AG09309 (cell line): ENCODE measurements around the gene PRAMEF1.
"Not testable (repeated sequence)": the region's sequence is repeated elsewhere in the genome, so short reads cannot be mapped to it uniquely, and the experiment has no call there.

Experiments used
- DNase-seq: peaks from one replicate; pipeline ENCODE4 v3.0.0-alpha.2; 2010; ENCODE audit warnings: low read depth
- H3K4me3 ChIP-seq: 2 replicates; pipeline ENCODE4 v1.5.1; 2011; ENCODE audit warnings: mild to moderate bottlenecking, low read depth, low read length, moderate library complexity; ENCODE audit not compliant: control insufficient read depth
- TF ChIP-seq, protein P1 (sequence below): IDR thresholded peaks from 2 replicates; pipeline ENCODE4 v1.5.1; 2011; ENCODE audit warnings: mild to moderate bottlenecking, low read depth, low read length, inconsistent platforms; ENCODE audit not compliant: insufficient read depth, control insufficient read depth; ENCODE audit errors: missing control alignments

PRAMEF1 gene, protein sequence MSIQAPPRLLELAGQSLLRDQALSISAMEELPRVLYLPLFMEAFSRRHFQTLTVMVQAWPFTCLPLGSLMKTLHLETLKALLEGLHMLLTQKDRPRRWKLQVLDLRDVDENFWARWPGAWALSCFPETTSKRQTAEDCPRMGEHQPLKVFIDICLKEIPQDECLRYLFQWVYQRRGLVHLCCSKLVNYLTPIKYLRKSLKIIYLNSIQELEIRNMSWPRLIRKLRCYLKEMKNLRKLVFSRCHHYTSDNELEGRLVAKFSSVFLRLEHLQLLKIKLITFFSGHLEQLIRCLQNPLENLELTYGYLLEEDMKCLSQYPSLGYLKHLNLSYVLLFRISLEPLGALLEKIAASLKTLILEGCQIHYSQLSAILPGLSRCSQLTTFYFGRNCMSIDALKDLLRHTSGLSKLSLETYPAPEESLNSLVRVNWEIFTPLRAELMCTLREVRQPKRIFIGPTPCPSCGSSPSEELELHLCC

DNA sequence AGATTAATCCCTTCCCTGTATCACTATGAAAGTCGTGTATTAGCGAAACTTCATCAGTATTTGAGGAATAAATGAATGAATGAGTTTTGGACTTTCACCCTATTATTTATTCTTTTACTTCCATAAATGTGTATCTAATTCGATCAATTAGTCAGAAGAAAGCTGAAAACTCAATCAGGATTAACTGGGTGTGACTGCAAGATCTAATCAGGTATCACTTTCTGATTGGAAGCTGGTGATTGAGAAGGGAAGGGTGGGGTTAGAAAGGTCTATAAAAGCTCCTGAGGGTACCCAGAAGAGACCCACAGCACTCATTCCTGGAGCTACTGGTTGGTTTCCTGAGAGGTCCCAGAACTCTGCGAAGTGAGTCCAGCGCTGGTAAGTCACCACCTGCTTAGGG is at the start of gene PRAMEF1:
Gene PRAMEF1, plus strand, starts transcription at position 301 of the 400 bp plus-strand sequence. CDS start 1,831 bp downstream, outside the sequence.
- H3K4me3 ChIP-seq, DNase-seq: not testable (repeated sequence)

DNA sequence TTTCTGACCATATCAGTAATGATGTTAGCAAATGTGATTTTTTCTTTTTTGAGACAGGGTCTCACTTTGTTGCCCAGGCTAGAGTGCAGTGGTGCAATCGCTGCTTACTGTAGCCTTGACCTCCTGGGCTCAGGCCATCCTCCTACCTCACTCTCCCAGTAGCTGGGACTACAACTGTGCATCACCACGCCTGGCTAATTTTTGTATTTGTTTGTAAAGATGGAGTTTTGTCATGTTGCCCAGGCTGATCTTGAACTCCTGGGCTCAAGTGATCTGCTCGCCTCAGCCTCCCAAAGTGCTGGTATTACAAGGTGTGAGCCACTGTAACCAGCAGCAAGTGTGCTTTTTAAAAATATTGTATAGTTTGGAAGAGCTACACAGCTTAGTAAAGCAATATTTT is 49.3 kb upstream of the PRAMEF1 start:
- TF ChIP-seq, protein P1, sequence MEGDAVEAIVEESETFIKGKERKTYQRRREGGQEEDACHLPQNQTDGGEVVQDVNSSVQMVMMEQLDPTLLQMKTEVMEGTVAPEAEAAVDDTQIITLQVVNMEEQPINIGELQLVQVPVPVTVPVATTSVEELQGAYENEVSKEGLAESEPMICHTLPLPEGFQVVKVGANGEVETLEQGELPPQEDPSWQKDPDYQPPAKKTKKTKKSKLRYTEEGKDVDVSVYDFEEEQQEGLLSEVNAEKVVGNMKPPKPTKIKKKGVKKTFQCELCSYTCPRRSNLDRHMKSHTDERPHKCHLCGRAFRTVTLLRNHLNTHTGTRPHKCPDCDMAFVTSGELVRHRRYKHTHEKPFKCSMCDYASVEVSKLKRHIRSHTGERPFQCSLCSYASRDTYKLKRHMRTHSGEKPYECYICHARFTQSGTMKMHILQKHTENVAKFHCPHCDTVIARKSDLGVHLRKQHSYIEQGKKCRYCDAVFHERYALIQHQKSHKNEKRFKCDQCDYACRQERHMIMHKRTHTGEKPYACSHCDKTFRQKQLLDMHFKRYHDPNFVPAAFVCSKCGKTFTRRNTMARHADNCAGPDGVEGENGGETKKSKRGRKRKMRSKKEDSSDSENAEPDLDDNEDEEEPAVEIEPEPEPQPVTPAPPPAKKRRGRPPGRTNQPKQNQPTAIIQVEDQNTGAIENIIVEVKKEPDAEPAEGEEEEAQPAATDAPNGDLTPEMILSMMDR: no peak
- no peak overlapping the region for H3K4me3 ChIP-seq
- no peak for DNase-seq

DNA sequence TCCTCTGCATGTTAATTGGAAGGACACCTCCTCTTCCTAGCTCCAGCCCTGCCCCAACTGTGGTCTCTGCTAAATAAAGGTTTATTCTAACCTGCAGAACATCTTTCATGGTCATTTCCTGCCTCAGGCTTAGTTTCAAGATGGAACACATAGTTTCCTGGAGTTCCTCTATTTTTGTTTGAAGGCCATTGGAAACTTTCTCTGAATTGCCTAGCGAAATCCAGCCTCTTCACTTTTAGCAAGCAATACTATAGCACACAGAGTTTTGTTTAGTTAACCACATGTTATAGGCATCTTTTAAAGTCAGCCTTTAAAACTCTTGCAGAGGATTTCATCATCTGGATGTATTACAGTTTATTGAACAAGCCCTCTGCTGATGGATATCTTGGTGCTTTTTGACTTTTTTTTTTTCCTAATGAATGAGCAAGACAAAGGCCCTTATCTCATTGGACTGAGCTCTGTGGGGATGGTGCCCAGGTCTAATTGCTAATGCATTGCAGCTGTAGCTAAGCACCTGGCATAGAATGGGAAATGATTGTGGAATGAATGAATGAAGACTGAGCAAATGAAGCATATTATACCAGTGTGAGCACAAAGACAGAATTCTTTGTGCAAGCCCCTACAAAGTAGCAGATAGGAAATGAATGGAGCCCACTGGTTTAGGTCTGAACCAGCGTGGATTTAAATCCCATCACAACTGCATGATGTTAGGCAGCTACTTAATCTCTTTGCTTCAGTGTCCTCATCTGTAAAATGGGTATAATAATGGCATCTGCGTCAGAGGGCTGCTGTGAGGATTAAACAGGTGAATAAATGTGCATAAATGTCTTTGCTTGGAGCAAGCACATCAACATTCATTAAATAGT is 45.8 kb upstream of the PRAMEF1 start:
- no peak for DNase-seq
- H3K4me3 ChIP-seq: no peak overlapping the region
- TF ChIP-seq, protein P1: no peak

DNA sequence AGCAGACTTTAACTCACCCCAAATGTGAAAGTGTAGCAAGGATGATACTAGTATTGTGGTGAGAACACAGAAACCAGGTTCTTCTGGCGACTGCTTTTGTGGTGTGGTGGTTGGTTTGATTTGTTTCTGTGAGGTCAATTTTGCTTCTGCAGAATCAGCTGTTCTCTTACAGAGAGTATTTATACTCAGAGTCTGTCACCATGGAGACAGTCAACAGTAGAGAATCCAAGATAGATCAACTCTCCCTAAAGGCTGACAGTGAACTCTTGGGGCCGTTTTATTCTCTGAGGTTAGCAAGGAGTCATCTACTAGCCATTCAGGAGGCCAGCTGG is 45.2 kb upstream of the PRAMEF1 start, which contains the start of gene CFAP107:
Gene CFAP107, plus strand, starts transcription at position 209 of the 332 bp plus-strand sequence. CDS start 231 bp downstream, outside the sequence.
- TF ChIP-seq, protein P1: no peak
- no peak within 1 kb of the TSS for H3K4me3 ChIP-seq
- no peak for DNase-seq

DNA sequence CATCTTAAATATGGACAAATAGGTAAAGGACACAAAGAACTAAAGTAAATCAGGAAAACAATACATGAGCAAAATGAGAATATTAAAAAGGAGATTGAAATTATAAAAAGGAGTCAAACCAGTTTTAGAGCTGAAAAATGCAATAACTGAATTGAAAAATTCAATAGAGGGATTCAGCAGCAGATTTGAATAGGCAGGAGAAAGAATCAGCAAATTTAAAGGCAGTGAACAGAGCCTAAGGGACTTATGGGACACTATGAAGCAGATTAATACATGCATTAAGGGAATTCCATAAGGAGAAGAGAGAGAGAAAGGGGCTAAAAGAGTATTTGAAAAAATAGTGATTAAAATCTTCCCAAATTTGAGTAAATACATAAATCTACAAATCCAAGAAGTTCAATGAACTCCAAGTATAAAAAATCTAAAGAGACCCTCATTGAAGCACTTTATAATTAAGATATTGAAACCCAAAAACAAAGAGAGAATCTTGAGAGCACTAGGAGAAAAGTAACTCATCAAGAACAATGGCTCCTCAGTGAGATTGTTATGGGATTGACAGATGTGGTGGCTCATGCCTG is 42.3 kb upstream of the PRAMEF1 start:
- TF ChIP-seq, protein P1: no peak
- no peak for DNase-seq
- H3K4me3 ChIP-seq: no peak overlapping the region

DNA sequence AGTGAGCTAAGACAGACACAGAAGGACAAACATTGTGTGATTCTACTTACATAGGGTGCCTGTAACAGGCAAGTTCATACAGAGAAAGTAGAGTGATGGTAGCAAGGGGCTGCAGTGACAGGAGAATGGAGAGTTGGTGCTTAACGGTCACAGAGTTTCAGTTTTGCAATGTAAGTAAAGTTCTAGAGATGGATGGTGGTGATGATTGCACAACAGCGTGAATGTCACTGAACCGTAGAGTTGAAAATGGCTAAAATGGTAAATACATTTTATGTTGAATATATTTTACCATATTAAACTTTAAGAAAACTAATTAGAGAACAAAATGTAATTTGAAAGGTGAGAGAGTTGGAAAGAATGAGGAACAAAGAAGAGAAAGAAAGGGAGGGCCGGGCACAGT is 36.5 kb upstream of the PRAMEF1 start:
- no peak overlapping the region for H3K4me3 ChIP-seq
- TF ChIP-seq, protein P1: no peak
- DNase-seq: no peak
